ENCODE data around the gene TTC34.
A peak's percentile ranks its signal among the peaks of the same experiment; 100 is the strongest.

The TTC34 gene

DNA sequence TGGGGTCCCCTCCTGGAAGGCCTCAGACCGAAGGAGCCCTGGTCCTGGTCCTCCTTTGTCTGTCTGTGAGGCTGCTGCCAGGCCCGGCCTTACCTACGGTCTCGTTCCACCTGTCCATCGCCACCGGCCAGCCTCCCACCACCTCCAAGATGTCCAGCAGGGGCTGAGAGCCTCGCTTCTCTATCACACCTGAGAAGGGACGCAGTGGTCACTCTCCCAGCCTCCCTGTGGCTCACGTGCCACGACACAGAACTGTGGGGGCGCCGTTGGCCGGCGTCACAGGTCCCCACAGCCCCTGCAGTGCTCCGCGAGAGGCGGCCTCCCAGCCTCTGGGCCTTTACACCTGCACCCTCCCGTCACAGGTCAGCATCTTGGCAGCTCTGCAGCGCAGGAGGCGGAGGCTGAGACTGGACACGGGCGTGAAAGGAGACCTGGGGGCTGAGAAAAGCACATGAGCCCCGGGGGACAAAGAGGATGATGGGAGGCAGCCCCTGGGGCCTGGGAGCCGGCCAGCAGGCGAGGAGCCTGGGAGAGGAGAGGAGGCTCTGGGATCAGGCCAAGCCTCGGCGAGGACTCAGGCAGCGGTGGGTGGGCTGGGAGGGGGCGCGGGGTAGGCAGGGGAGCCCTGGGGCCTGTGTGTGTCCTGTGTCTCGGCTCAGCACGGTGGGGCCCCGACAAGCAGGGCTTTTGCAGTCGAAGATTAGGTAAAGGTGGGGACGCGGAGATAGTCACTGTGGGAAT lies 194.4 kb downstream of the TTC34 start:
- DNase-seq (ENCODE audit: insufficient read length, low spot score) = peak; percentile 4
- no peak for TF ChIP-seq POU2F2 (IDR thresholded peaks at IDR 0.05; ENCODE audit: low read depth, low read length)
- no peak for TF ChIP-seq POLR2A (IDR thresholded peaks at IDR 0.05; ENCODE audit: low read depth, low read length)
- TF ChIP-seq PAX5 (IDR thresholded peaks at IDR 0.05; ENCODE audit: insufficient read depth, low read length, severe bottlenecking) = no peak
- TF ChIP-seq SPI1 (IDR thresholded peaks at IDR 0.05; ENCODE audit: low read depth, low read length) = no peak
- no peak for TF ChIP-seq POLR2AphosphoS5 (IDR thresholded peaks at IDR 0.05; ENCODE audit: low read depth, low read length)
- TF ChIP-seq TAF1 (IDR thresholded peaks at IDR 0.05; ENCODE audit: low read depth, low read length) = no peak
- no peak for FAIRE-seq

DNA sequence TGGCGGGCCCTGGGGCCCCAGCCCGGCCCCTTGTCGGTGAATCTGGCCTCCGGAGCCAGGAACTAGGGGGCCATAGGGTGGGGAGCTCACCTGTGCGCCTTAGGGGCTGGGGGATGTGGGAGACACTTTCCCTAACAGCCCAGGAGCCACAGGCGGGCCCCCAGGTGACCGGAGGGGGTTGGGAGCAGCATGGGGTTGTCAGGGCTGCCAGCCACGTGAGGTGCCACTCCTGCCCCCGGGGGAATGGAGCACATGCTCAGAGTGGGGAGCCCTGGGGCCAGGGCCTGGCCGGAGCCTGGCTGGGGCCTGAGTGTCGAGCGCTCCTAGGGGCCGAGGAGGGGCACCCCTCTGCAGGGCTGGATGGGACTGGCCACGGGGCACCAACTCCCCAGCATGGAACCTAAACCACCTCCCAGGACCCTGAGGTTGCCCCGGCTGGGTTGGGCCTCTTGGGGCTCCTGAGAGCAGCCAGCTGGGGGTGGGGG lies 195.1 kb downstream of the TTC34 start:
- FAIRE-seq = no peak
- peak; percentile 7 for DNase-seq (ENCODE audit: insufficient read length, low spot score)
- no peak for TF ChIP-seq PAX5 (IDR thresholded peaks at IDR 0.05; ENCODE audit: insufficient read depth, low read length, severe bottlenecking)
- TF ChIP-seq POLR2A (IDR thresholded peaks at IDR 0.05; ENCODE audit: low read depth, low read length) = no peak
- TF ChIP-seq TAF1 (IDR thresholded peaks at IDR 0.05; ENCODE audit: low read depth, low read length) = no peak
- no peak for TF ChIP-seq POLR2AphosphoS5 (IDR thresholded peaks at IDR 0.05; ENCODE audit: low read depth, low read length)

DNA sequence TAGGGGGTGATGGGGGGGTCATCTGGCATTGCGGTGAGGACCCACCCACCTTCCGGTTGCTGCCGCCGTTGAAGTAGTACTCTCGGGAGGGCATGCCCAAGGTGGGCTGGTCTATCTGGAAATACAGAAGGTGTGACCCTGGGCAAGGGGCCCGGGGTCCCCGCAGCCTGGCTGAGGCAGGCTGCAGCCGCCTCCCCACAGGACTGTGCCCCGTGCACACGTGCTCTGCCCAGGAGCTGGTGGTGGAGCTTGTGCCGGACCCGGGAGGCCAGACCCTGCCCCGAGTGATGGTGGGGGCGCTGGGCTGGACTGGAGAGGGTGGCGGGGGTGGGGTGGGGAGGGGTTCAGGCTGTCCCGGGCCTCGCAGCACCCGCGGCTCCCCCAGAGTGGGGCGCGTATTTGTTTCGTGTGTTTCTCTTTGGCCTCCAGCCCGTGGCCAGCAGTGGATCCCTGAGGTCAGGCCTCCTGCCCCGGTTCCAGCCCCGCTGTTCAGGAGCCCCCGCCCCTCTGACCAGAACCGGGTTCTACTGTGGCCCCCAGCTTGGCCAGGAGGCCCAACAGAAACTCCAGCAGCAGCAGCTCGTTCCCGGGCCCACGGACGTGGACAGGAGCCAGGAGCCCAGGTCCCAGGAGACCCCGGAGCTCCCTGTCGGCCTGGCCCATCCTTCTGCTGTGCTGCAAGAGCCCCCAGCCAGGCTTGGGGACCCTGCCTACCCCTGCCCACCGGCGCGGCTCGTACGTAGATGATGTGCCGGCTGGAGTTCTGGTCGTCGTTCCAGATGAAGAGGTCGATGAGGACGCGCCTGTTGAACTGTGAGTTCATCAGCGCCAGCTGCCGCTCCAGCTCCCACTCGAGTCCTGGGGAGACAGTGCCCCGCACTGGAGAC lies 195.7 kb downstream of the TTC34 start:
- FAIRE-seq (no peak), DNase-seq (ENCODE audit: insufficient read length, low spot score) (peak; percentile 7)
- TF ChIP-seq SPI1 (IDR thresholded peaks at IDR 0.05; ENCODE audit: low read depth, low read length) (no peak), PAX5 (IDR thresholded peaks at IDR 0.05; ENCODE audit: insufficient read depth, low read length, severe bottlenecking) (no peak), POU2F2 (IDR thresholded peaks at IDR 0.05; ENCODE audit: low read depth, low read length) (no peak), POLR2AphosphoS5 (IDR thresholded peaks at IDR 0.05; ENCODE audit: low read depth, low read length) (no peak), POLR2A (IDR thresholded peaks at IDR 0.05; ENCODE audit: low read depth, low read length) (no peak), TAF1 (IDR thresholded peaks at IDR 0.05; ENCODE audit: low read depth, low read length) (no peak)

DNA sequence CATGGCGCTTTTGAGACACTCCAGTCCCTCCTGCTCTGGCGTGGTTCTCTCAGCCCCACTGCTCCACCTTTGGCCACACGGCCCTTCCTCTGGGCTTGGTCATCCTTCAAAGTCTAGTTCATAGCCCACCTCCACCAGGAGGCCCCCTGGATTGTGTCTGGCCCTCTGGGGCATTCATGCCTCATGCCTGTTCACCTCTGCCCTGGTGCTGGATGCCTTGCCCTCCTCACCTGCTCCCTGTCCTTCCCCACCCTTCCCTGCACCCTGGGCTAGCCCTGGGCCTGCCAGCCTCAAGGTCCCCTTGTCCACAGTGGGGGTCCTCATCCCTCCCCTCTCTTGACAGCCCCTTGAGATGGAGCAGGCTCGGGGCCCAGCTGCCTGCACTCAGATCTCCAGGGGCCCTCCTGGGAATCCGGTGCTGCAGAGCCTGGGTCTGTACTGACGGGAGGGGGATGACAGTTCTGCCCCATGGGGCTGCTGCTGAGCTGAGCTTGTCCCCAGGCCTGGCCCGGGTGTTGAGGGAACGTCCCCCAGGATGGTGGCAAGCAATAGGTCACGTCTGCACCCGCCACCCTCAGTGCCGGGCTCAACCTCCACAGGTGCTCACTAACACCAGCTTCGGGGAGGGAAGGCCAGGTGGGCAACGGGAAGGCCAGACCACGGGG lies 196.5 kb downstream of the TTC34 start:
- peak; percentile 10 for DNase-seq (ENCODE audit: insufficient read length, low spot score)
- FAIRE-seq = no peak
- TF ChIP-seq POLR2AphosphoS5 (IDR thresholded peaks at IDR 0.05; ENCODE audit: low read depth, low read length) = no peak
- TF ChIP-seq PAX5 (IDR thresholded peaks at IDR 0.05; ENCODE audit: insufficient read depth, low read length, severe bottlenecking) = no peak
- TF ChIP-seq POU2F2 (IDR thresholded peaks at IDR 0.05; ENCODE audit: low read depth, low read length) = no peak
- no peak for TF ChIP-seq SPI1 (IDR thresholded peaks at IDR 0.05; ENCODE audit: low read depth, low read length)
- no peak for TF ChIP-seq POLR2A (IDR thresholded peaks at IDR 0.05; ENCODE audit: low read depth, low read length)
- TF ChIP-seq TAF1 (IDR thresholded peaks at IDR 0.05; ENCODE audit: low read depth, low read length) = no peak

DNA sequence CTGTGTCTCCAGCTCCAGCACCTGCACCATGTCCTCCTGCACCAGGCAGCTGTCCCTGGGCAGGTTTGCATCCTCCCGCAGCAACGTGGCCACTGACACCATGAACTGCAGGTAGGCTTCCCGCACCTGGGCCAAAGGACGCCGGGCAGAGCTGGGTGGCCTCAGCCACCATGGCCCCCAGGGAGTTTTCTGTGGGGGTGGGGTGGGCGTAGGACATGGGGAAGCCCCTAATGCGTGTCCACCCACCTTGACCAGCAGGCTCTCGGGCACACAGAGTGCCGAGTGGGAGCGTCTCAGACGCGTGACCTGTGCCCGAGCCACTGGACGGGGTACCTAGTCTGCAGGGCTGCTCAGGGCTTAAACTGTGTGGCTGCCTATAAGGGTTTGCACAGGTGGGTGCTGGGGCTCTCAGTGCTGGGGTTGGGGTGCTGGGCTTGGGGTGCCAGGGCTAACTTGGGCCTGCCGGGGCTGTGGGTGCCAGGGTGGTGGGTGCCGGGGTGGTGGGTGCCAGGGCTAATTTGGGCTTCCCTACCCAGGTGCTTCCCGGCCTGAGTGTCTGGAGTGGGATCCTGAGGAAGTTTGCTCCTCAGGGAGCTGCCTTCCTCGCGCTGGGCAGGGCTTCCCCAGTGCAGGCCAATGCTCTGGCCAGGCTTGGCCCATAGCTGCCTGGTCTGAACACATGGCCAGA lies 197.2 kb downstream of the TTC34 start:
- FAIRE-seq (no peak), DNase-seq (ENCODE audit: insufficient read length, low spot score) (no peak)
- TF ChIP-seq POLR2A (IDR thresholded peaks at IDR 0.05; ENCODE audit: low read depth, low read length) (no peak), PAX5 (IDR thresholded peaks at IDR 0.05; ENCODE audit: insufficient read depth, low read length, severe bottlenecking) (no peak), POLR2AphosphoS5 (IDR thresholded peaks at IDR 0.05; ENCODE audit: low read depth, low read length) (no peak), TAF1 (IDR thresholded peaks at IDR 0.05; ENCODE audit: low read depth, low read length) (no peak), POU2F2 (IDR thresholded peaks at IDR 0.05; ENCODE audit: low read depth, low read length) (no peak), SPI1 (IDR thresholded peaks at IDR 0.05; ENCODE audit: low read depth, low read length) (no peak)

DNA sequence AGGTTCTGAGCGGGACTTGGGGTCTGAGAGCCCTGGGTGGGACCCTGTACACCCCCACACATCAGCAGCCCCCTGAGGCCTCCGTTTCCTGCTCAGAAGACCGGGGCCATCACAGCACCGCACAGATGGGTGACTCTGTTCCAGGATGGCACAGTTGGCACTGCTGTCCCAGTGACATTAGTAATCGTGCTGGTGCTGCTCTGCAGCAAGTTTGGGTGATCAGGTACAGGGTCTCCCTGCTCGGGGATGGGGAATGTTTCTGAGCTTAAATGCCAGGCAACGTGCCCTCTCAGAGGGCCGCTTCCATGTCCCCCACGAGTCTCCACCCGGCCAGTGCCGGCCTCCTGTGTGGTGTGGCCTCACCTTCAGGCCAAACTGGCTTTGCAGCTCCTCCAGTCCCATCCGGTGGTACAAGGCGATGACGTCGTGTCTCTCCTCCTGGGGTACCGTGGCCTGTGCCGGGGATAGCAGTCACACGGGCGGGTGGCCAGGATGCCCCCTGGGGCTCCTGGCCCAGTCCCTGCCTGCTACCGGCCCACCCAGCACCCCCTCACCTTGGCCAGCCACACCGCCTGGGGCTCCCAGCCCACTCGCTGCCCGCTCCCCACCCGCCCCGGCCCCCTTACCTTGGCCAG lies 197.9 kb downstream of the TTC34 start:
- TF ChIP-seq SPI1 (IDR thresholded peaks at IDR 0.05; ENCODE audit: low read depth, low read length) (no peak), POLR2AphosphoS5 (IDR thresholded peaks at IDR 0.05; ENCODE audit: low read depth, low read length) (no peak), PAX5 (IDR thresholded peaks at IDR 0.05; ENCODE audit: insufficient read depth, low read length, severe bottlenecking) (no peak), POLR2A (IDR thresholded peaks at IDR 0.05; ENCODE audit: low read depth, low read length) (no peak)
- FAIRE-seq = no peak
- peak; percentile 6 for DNase-seq (ENCODE audit: insufficient read length, low spot score)

DNA sequence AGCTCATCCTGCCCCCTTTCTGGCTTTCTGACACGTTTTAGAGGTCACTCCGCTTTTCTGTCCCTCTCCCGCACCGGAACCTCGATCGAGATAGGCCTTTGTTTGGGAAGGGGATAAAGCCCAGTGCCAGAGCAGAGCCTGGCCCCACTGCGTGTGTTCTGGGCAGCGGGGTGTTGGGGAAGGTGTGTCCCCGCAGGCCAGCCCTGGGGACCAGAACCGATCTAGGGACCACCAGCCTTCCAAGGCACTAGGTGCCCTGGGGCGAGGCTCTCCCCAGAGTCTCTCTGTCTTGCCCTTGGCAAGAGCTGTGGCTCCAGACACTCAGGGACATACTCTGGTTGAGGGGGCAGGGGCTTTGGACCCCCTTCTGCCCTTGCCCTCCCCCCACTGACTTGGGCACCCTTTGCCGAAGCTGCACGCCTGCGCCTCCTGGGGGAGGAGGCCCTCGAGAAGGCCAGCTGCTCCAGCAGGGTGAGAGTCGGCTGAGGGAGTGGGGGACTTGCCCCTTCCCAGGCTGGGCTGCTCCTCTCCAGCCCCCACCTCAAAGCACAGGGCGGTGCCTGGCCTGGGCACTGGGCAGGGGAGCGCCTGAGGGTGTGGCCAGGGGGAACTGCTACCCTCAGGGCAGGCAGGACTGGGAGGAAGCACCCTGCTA lies 198.5 kb downstream of the TTC34 start:
- no peak for TF ChIP-seq POU2F2 (IDR thresholded peaks at IDR 0.05; ENCODE audit: low read depth, low read length)
- TF ChIP-seq POLR2A (IDR thresholded peaks at IDR 0.05; ENCODE audit: low read depth, low read length) = no peak
- TF ChIP-seq PAX5 (IDR thresholded peaks at IDR 0.05; ENCODE audit: insufficient read depth, low read length, severe bottlenecking) = no peak
- no peak for TF ChIP-seq TAF1 (IDR thresholded peaks at IDR 0.05; ENCODE audit: low read depth, low read length)
- no peak for DNase-seq (ENCODE audit: insufficient read length, low spot score)
- no peak for FAIRE-seq

DNA sequence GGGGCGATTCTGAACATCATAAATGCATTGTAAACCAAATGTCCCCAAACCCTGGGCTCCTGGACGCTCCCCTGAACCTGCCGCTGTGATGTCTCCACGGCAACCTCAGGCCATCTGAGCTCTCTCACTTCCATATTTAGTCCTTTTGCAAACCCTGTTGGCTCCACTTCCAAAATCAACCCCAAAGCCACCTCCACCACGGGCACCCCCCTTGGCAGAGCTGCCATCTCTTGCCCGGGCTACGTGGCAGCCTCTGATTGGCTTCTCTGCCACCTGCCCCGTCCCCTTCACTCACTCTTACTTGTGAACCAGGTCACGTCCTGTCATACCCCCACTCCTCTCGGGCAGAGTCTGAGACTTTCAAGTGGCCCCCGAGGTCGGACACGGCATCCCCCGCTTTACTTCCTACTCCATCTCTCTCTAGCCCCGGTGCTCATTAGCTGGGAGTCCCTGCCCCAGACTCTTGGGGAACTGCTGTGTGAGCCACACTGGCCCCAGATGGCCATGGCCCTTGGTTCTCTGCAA lies 199.1 kb downstream of the TTC34 start:
- no peak for TF ChIP-seq POLR2AphosphoS5 (IDR thresholded peaks at IDR 0.05; ENCODE audit: low read depth, low read length)
- TF ChIP-seq TAF1 (IDR thresholded peaks at IDR 0.05; ENCODE audit: low read depth, low read length) = no peak
- DNase-seq (ENCODE audit: insufficient read length, low spot score) (peak; percentile 6), FAIRE-seq (no peak)
